ENCODE results near the gene MAPK10.

DNA sequence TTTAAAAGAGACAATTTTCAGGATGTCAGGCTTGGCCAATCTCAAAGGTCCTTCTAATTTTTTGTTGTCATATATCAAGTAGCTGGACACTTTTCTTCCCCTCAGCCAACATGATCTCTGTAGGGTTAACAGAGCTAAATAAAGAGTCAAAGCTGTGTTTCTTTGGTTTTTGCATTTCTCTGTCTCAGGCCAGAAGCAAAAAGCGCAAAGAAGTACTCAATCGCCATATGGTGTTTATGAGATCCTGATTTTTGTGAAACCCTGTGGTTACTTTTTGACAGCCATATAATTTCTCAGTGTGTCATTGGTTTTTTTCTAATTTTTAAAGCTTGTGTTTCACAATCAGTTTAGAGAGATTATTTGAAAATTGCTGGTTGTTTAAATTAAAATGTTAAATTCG lies 111.9 kb downstream of the MAPK10 start:
- TF ChIP-seq RAD21 (CRISPR knock-in tag; conservative IDR thresholded peaks at IDR 0.05 in 1 of 2, IDR thresholded peaks at IDR 0.05 in 1 of 2) (no peak), CREB5 (CRISPR knock-in tag; IDR thresholded peaks at IDR 0.05) (no peak), TCF7L2 (IDR thresholded peaks at IDR 0.05; ENCODE audit: low read depth, low read length) (no peak), SMC3 (conservative IDR thresholded peaks at IDR 0.05; ENCODE audit: insufficient read depth, low read depth, low read length) (no peak), HCFC1 (IDR thresholded peaks at IDR 0.05; ENCODE audit: low read depth, low read length) (no peak), SNIP1 (IDR thresholded peaks at IDR 0.05; ENCODE audit: low read depth) (no peak), KDM4B (IDR thresholded peaks at IDR 0.05; ENCODE audit: borderline replicate concordance in 2 of 2, low read depth in 1 of 2) (no peak), ELF1 (tag; IDR thresholded peaks at IDR 0.05) (no peak), POLR2A (conservative IDR thresholded peaks at IDR 0.05) (no peak), ZZZ3 (IDR thresholded peaks at IDR 0.05) (no peak)
